ENCODE measurements around the gene PCDH9.

Gene PCDH9

GRCh38 chr13:66506051-66506777, 723.9 kb downstream of the PCDH9 start:
- DNase-seq, result no peak

DNA sequence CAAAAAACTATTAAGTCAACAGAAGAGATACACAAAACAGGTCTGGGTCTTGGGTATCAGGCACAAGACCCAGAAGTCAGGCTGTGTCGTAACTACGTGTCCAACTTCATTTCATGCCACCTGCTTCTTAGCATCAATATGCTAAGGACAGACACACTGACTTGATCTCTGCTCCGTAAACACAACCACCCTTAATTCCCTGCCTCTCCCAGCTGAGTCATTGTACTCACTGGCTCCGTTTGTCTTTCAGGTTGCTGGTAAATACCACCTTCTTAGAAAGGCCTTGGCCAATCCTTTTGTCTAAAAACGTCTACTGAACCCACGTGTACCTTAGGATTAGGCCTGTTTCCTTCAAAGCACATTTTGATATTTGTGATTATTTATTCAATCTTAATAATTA, 726.2 kb downstream of the PCDH9 start:
- no peak for DNase-seq

- no peak for DNase-seq
Measured at GRCh38 chr13:66501181-66501580, 729.0 kb downstream of the PCDH9 start.

DNA sequence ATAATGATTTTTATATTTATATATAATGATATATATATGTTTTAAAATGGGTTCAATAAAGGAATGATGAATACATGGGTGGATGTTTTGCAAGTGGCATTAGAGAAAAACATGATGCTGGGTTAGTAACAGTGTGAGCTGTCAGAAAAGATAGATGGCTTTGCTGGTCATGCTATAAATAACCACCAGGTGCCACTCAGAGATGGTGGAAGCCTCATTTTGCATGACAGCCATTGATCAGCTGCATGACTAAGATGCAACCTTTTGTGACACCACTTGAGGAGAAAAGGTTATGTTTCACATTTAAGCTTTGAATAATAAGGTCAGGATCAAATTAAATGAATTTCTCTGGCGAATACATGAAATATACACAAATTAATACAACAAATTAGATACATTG, 737.7 kb downstream of the PCDH9 start:
- DNase-seq, result no peak

DNA sequence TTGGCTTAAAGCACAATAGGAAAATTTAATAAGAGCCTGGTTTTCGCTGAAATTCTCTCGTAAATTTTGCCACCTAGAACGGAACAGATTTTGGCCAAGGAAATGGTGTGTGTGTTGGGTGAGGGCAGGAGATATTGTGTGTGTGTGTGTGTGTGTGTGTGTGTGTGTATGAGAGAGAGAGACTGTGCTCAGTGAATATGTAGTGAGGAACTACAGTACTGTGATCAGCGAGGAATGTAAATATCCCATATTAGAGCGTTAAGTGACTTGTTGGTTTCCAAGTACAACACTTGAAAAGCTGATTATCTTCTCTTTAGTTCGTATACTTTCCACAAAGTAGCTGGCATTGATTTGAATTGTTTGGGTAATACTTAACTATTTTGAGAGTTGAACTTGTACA, 738.9 kb downstream of the PCDH9 start:
- DNase-seq, result no peak

GRCh38 chr13:66489586-66489985, 740.5 kb downstream of the PCDH9 start:
- DNase-seq, result no peak

DNA sequence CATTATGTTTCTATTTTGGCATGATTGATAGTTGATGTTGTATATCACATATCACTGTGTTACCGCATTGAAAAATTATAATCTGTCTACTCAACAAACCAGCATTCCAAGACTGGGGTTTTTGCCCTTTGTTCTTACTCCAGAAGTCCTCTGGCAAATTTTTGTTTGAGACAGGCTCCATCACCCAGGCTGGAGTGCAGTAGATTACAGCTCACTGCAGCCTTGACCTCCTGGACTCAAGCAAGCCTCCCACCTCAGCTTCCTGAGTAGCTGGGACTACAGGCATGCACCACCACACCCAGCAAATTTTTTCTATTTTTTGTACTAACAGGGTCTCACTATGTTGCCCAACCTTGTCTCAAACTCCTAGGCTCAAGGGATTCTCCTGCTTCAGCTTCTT, 741.0 kb downstream of the PCDH9 start:
- DNase-seq, result no peak

- no peak for DNase-seq
Measured at GRCh38 chr13:66483712-66484111, 746.4 kb downstream of the PCDH9 start.

DNA sequence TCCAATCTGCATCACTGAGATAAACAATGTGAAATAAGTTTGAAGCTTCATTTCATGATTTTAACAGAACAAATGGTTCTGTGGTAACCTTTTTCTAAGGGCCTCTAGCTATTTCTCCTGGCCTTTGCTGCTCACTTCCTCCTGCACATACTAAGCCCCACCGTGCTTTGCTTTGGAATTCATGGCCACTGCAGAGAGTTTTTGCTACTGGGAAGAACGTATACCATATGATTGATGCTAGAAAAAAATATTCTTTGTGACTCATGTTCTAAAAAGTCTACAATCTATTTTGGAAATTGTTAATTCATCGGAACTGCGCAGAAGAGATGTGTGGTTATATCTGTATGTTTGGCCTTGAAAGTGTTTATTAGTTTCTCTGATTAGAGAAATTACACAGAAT, 747.3 kb downstream of the PCDH9 start:
- DNase-seq, result no peak

DNA sequence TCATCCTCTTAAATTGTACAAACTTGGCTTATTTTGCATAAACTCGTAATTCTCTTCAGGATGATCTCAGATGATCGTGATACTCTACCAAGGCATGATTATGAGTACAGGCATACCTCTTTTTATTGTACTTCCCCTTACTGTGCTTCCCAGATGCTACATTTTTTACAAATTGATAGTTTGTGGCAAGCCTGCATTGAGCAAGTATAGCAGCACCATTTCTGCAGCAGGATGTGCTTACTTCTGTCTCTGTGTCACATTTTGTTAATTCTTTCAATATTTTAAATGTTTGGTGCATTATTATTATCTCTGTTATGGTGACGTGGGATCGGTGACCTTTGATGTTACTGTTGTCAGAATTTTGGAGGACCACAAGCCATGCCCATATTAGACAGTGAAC, 752.3 kb downstream of the PCDH9 start:
- no peak for DNase-seq

- no peak for DNase-seq
Measured at GRCh38 chr13:66475061-66475460, 755.1 kb downstream of the PCDH9 start.

GRCh38 chr13:66469745-66470144, 760.4 kb downstream of the PCDH9 start:
- DNase-seq, result no peak

- DNase-seq, result no peak
Measured at GRCh38 chr13:66468656-66469055, 761.5 kb downstream of the PCDH9 start.

GRCh38 chr13:66462187-66462586, 767.9 kb downstream of the PCDH9 start:
- no peak for DNase-seq

DNA sequence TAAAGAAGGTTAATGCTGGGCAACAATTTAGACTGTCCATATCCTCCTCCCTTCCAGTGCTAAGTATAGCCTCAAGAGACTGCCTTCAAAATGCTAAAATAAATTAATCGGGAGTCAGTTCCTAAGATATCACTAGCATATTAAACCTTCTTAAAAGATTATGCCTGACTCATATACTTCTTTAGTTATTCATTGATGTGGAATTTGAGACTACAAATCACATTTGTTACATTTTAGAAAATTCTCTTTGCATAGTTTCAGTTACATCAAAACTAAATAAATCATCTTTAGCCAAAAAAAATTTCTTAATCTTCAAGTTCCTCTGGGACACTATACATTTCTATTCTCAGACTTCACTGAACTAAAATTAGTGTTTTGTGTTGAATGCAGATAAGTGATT, 769.1 kb downstream of the PCDH9 start:
- no peak for DNase-seq

DNA sequence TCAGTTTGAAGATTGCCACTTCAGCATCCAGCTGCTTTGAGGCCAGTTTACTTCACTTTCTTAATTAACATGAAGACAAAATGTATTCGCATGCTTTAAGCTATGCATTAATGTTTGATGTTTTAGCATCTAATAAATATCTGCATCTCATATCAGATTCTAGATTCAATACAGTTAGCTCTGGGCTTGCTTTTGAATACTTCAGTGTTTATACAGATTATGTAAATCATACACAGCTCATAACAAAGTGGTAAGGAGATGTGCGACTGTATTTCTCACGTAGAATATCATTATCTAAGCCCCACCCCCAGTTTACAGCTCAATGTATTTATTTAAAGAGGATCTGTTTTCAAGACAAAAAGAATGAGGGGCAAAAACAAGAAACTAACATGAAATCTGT, 770.5 kb downstream of the PCDH9 start:
- DNase-seq, result no peak

DNA sequence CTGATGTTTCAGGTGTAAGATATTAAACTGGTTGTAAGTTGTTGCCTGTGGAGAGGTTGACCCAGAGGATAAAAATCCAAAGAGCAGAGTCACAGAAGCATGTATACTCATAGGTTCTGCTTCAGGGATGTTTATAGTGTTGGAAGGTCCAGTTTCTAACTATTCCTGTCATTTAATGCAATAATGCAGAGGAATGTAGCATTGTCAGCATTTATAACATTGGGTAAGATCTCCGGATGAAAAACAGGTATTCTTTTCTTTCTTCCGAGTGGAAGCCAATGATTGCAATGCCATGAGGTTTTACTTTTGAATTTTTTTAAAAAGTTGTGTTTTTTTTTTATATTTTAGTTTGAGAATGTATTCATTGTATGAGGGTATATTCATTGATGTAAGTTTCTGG, 771.0 kb downstream of the PCDH9 start:
- no peak for DNase-seq

DNA sequence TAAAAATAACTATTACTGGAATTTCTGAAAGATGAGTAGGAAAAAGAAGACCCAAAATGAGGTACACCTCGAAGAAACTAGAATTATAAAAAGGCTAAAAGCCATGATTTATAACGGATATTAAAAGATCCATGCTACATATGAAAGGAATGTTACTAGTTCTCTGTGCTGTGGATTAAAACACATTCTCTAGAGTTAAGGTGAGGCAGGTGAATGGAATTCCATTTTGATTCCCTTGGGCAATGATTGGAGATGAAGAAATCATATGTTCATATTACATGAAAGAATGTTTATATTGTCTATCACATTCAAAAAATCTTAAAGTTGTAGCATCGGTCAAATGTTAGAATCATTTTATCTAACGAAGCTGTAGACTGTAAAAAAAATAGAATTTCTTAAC, 783.7 kb downstream of the PCDH9 start:
- no peak for DNase-seq

- DNase-seq, result no peak
Measured at GRCh38 chr13:66443926-66444325, 786.2 kb downstream of the PCDH9 start.

- DNase-seq, result no peak
Measured at GRCh38 chr13:66440938-66441337, 789.2 kb downstream of the PCDH9 start.

DNA sequence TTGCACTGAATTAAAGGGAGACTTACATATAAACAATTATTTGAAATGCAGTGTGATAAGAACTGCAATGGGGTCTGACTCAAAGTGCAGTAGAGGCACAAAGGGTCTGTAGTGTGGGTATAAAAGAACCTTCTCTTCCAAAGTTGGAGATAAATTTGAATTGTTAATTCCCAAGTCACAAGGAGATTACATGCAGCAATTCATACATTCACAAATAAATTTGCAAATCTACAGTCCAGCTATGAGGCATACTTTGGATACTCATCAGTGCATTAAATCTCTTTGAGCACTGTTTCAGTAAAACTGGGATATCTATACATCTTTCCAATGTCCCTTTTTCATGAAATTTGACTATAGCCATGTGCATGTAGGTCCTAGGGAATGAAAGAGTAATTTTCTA, 799.4 kb downstream of the PCDH9 start:
- no peak for DNase-seq

- no peak for DNase-seq
Measured at GRCh38 chr13:66430269-66430668, 799.9 kb downstream of the PCDH9 start.

DNA sequence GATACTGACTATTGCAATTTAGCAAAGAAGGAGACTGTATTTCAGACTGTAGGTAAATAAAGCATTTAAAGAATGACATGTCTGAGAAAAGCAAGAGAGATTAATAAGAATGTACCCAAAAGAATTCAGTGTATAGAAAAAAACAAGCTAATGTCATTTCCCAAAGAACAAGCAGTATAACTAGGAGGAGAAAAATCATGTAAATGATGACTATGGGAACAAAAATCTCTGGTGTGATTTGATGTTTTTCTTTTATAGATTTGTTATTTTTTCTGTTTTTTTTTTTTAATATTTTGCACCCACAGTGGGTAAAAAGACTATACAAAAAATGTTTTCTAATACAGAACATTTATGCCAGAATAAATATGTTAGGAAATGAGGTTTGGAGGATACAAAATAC, 801.0 kb downstream of the PCDH9 start:
- DNase-seq, result no peak

GRCh38 chr13:66427458-66427861, 802.7 kb downstream of the PCDH9 start:
- DNase-seq, result no peak

DNA sequence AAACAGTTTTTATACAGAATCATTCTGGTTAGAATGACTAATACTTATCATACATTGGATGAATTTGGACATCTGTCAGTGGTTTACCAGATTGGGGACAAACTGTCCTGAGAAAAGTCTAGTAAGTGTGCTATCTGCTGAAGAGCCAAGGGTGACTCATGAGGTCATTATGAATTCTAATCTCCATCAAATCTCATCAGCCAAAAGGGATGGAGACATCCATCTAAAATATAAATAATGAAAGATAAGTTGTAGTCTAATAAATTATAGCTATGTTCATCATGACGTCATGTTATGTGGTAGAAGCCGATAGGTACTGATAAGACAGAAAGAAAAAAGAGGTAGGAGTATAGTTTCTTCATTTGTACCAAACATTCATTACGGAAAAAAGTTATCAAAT, 804.4 kb downstream of the PCDH9 start:
- DNase-seq, result no peak

- no peak for DNase-seq
Measured at GRCh38 chr13:66424422-66424821, 805.7 kb downstream of the PCDH9 start.

Data from activated CD4-positive, alpha-beta T cell treated with anti-CD3 and anti-CD28 coated beads, Interleukin-2, amount 50 U/mL, for 4 hours (primary cell).